Measurements from ENCODE around the gene MCRS1.

Gene MCRS1

DNA sequence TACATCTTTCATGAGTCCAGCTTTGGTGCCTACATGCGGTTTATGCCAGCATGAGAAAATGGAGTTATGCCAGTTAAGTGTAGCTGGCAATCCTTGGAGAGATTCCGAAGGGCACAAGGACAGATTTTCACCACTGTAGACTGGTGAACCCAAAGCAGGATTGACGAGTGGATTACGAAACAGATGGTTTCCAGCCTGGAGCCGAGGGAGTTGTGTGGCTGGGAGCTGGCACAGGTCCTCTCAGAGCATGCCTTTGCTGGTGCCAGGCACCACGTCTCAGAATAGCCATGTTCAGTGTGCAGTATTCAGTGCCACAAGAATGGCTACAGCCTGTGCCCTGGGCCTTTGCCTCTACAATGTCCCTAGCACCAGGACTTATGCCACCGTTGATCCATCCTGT, 15.9 kb downstream of the MCRS1 start (continued):
- no peak for TF ChIP-seq ZNF121 (tag by site-specific recombination; IDR thresholded peaks at IDR 0.05)
- no peak for TF ChIP-seq ZNF747 (tag by site-specific recombination; IDR thresholded peaks at IDR 0.05)
- TF ChIP-seq, protein P1, sequence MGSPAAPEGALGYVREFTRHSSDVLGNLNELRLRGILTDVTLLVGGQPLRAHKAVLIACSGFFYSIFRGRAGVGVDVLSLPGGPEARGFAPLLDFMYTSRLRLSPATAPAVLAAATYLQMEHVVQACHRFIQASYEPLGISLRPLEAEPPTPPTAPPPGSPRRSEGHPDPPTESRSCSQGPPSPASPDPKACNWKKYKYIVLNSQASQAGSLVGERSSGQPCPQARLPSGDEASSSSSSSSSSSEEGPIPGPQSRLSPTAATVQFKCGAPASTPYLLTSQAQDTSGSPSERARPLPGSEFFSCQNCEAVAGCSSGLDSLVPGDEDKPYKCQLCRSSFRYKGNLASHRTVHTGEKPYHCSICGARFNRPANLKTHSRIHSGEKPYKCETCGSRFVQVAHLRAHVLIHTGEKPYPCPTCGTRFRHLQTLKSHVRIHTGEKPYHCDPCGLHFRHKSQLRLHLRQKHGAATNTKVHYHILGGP (tag by site-specific recombination; IDR thresholded peaks at IDR 0.05) = no peak

DNA sequence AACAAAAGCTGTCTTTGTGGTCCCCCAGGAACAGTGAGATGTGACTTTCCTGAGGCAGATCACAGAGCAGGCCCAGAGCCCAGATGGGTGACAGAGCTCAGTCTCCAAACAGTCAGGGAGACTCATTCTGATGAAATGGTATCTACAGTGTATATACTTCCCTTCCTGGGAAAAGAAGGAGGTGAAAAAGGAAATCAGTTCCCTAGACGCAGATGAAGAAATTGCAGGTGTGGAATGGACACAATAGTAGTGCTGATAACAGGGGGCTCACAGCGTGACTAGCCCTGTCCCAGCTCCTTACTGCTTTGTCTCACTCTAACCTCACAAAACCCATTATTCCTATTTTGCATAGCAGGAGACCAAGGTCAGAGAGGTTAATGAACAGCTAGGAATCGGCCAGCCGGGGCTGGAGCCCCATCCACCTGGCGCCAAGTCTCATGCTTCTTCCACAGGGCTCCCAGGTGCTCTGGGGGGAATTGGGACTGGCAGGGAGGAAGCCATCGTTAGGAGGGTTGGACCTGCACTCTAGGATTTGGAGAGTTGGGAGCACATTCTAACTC, 17.2 kb downstream of the MCRS1 start:
- no peak overlapping the region for H3K27ac ChIP-seq (ENCODE audit: extremely low read depth, low read depth, low read length)
- ChIA-PET CTCF (interaction anchor here (0.6 to 2.5 kb wide), 3 partner anchors 30 to 458 kb away, joined by 3 to 19 read pairs (median 8); no protein-coding TSS in a partner anchor), POLR2A (interaction anchor here (0.5 kb wide), 1 partner anchor 24 kb away, joined by 3 read pairs; no protein-coding TSS in a partner anchor)
- no peaks in the 10 kb centered on the region for H3K4me1 ChIP-seq (ENCODE audit: control insufficient read depth, insufficient read depth, low read length)
- TF ChIP-seq SCRT1 (tag by site-specific recombination; IDR thresholded peaks at IDR 0.05; ENCODE audit: borderline replicate concordance) (no peak), ZNF501 (tag by site-specific recombination; IDR thresholded peaks at IDR 0.05) (no peak), BCL11B (tag by site-specific recombination; IDR thresholded peaks at IDR 0.05; ENCODE audit: low read depth) (no peak), KLF8 (tag by site-specific recombination; IDR thresholded peaks at IDR 0.05) (no peak), ZNF585B (tag by site-specific recombination; IDR thresholded peaks at IDR 0.05) (no peak), EGR2 (tag by site-specific recombination; IDR thresholded peaks at IDR 0.05; ENCODE audit: low read depth) (no peak), KLF10 (tag by site-specific recombination; IDR thresholded peaks at IDR 0.05) (no peak), ZNF184 (tag by site-specific recombination; IDR thresholded peaks at IDR 0.05) (no peak), ZFP37 (tag by site-specific recombination; IDR thresholded peaks at IDR 0.05) (no peak), ZNF621 (tag by site-specific recombination; IDR thresholded peaks at IDR 0.05) (no peak), ZNF112 (tag by site-specific recombination; IDR thresholded peaks at IDR 0.05) (no peak)
- TF ChIP-seq, protein P2, sequence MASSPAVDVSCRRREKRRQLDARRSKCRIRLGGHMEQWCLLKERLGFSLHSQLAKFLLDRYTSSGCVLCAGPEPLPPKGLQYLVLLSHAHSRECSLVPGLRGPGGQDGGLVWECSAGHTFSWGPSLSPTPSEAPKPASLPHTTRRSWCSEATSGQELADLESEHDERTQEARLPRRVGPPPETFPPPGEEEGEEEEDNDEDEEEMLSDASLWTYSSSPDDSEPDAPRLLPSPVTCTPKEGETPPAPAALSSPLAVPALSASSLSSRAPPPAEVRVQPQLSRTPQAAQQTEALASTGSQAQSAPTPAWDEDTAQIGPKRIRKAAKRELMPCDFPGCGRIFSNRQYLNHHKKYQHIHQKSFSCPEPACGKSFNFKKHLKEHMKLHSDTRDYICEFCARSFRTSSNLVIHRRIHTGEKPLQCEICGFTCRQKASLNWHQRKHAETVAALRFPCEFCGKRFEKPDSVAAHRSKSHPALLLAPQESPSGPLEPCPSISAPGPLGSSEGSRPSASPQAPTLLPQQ (tag by site-specific recombination; IDR thresholded peaks at IDR 0.05) = no peak
- TF ChIP-seq, protein P3, sequence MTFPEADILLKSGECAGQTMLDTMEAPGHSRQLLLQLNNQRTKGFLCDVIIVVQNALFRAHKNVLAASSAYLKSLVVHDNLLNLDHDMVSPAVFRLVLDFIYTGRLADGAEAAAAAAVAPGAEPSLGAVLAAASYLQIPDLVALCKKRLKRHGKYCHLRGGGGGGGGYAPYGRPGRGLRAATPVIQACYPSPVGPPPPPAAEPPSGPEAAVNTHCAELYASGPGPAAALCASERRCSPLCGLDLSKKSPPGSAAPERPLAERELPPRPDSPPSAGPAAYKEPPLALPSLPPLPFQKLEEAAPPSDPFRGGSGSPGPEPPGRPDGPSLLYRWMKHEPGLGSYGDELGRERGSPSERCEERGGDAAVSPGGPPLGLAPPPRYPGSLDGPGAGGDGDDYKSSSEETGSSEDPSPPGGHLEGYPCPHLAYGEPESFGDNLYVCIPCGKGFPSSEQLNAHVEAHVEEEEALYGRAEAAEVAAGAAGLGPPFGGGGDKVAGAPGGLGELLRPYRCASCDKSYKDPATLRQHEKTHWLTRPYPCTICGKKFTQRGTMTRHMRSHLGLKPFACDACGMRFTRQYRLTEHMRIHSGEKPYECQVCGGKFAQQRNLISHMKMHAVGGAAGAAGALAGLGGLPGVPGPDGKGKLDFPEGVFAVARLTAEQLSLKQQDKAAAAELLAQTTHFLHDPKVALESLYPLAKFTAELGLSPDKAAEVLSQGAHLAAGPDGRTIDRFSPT (tag by site-specific recombination; IDR thresholded peaks at IDR 0.05) = no peak
- no peaks in the 10 kb centered on the region for H3K9me3 ChIP-seq (ENCODE audit: control insufficient read depth, insufficient read depth, low read depth, low read length)
- H3K4me3 ChIP-seq (ENCODE audit: low read depth, low read length) = no peak overlapping the region
- no peaks in the 10 kb centered on the region for H3K36me3 ChIP-seq (ENCODE audit: control insufficient read depth in 2 of 2, insufficient read depth in 1 of 2, low read length in 2 of 2)

DNA sequence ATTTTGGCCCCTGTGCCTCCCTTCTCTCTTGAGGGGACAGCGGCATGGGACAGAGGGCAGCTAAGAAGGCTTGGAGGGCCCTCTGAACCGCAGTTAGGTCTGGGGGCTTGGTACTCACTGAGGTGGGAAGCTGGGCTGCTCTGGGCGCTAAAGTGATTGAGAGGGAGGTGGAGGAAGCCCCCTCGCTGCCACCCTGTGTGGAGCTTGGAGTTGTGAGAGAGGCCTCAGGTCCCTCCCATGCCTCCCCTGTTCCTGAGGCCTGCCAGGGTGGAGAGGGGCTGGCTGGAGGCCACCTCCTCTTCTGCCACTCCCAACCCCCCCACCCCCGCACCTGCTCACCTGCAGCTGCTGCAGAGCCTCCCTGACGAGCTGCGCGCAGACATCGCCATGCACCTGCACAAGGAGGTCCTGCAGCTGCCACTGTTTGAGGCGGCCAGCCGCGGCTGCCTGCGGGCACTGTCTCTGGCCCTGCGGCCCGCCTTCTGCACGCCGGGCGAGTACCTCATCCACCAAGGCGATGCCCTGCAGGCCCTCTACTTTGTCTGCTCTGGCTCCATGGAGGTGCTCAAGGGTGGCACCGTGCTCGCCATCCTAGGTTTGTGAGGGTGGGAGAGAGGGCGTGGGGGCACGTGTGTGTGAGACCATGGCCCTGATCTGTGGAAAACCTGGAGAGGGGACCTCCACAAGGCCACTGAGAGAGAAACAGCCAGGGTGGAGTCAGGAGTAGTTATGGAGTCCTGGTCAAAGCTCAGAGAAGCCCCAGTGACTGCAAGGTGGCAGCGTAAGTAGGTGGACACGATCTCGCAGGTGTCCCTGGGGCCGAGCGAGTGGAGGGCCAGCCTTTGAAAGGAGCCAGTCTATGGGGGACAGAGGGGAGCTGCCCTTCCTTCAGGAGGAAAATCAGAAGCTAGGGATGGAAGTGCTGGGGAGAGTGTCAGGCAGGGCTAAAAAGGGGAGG, 17.9 kb downstream of the MCRS1 start:
- TF ChIP-seq ZNF202 (tag by site-specific recombination; IDR thresholded peaks at IDR 0.05; ENCODE audit: borderline replicate concordance) = no peak
- no peak for TF ChIP-seq ZBTB48 (tag by site-specific recombination; IDR thresholded peaks at IDR 0.05)
- TF ChIP-seq ZNF670 (tag by site-specific recombination; IDR thresholded peaks at IDR 0.05; ENCODE audit: low read depth) = no peak
- TF ChIP-seq SP2 (tag by site-specific recombination; IDR thresholded peaks at IDR 0.05) = no peak
- TF ChIP-seq ZNF214 (tag by site-specific recombination; IDR thresholded peaks at IDR 0.05; ENCODE audit: borderline replicate concordance) = no peak
- POLR2A ChIA-PET = interaction anchor here (0.5 kb wide), 1 partner anchor 23 kb away, joined by 3 read pairs; no protein-coding TSS in a partner anchor
- Histone ChIP-seq H3K36me3 (ENCODE audit: control insufficient read depth in 2 of 2, insufficient read depth in 1 of 2, low read length in 2 of 2) (no peaks in the 10 kb centered on the region), H3K4me3 (ENCODE audit: low read depth, low read length) (no peak overlapping the region), H3K4me1 (ENCODE audit: control insufficient read depth, insufficient read depth, low read length) (no peaks in the 10 kb centered on the region), H3K27ac (ENCODE audit: extremely low read depth, low read depth, low read length) (no peak overlapping the region), H3K9me3 (ENCODE audit: control insufficient read depth, insufficient read depth, low read depth, low read length) (no peaks in the 10 kb centered on the region)
- CTCF ChIA-PET = interaction anchor here (0.6 to 2.5 kb wide), 6 partner anchors 18 to 457 kb away, joined by 3 to 19 read pairs (median 4); no protein-coding TSS in a partner anchor
